HL-60 (cell line): Measurements from ENCODE around the gene NR2F2.

ENCODE experiments used
- CTCF ChIP-seq: IDR thresholded peaks from one replicate; pipeline ENCODE4 v1.5.1; 2011; ENCODE audit warnings: low read length, control low read depth, inconsistent platforms; ENCODE audit not compliant: insufficient read depth
- GABPA ChIP-seq: IDR thresholded peaks from 2 replicates; pipeline ENCODE4 v1.6.1; 2012; ENCODE audit warnings: low read depth
- POLR2AphosphoS5 ChIP-seq: IDR thresholded peaks from 2 replicates; pipeline ENCODE4 v1.6.1; 2012; ENCODE audit warnings: low read depth
- SPI1 ChIP-seq: IDR thresholded peaks from 2 replicates; pipeline ENCODE4 v1.6.1; 2012; ENCODE audit warnings: low read depth, mild to moderate bottlenecking, borderline replicate concordance
- TF ChIP-seq, protein P1 (sequence below): IDR thresholded peaks from 2 replicates; pipeline ENCODE4 v1.6.1; 2012; ENCODE audit warnings: low read depth; ENCODE audit not compliant: insufficient replicate concordance

GRCh38 chr15:96325541-96326327 is 4.8 kb upstream of the NR2F2 start:
- TF ChIP-seq CTCF: no peak
- TF ChIP-seq, protein P1, sequence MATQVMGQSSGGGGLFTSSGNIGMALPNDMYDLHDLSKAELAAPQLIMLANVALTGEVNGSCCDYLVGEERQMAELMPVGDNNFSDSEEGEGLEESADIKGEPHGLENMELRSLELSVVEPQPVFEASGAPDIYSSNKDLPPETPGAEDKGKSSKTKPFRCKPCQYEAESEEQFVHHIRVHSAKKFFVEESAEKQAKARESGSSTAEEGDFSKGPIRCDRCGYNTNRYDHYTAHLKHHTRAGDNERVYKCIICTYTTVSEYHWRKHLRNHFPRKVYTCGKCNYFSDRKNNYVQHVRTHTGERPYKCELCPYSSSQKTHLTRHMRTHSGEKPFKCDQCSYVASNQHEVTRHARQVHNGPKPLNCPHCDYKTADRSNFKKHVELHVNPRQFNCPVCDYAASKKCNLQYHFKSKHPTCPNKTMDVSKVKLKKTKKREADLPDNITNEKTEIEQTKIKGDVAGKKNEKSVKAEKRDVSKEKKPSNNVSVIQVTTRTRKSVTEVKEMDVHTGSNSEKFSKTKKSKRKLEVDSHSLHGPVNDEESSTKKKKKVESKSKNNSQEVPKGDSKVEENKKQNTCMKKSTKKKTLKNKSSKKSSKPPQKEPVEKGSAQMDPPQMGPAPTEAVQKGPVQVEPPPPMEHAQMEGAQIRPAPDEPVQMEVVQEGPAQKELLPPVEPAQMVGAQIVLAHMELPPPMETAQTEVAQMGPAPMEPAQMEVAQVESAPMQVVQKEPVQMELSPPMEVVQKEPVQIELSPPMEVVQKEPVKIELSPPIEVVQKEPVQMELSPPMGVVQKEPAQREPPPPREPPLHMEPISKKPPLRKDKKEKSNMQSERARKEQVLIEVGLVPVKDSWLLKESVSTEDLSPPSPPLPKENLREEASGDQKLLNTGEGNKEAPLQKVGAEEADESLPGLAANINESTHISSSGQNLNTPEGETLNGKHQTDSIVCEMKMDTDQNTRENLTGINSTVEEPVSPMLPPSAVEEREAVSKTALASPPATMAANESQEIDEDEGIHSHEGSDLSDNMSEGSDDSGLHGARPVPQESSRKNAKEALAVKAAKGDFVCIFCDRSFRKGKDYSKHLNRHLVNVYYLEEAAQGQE: no peak
- TF ChIP-seq POLR2AphosphoS5: no peak
- no peak for TF ChIP-seq GABPA
- TF ChIP-seq SPI1: no peak
